KMS-11 (cell line): ENCODE results near the gene RPRD1B.

ENCODE experiments used
- H2AFZ ChIP-seq: fragments of 200-600 bp; sonication (generic); 2 replicates; pipeline ENCODE4 v1.6.1; 2016; ENCODE audit warnings: antibody characterized with exemption, mixed run types, low read depth
- H3K27ac ChIP-seq: fragments of 200-600 bp; sonication (generic); 2 replicates; pipeline ENCODE4 v1.6.1; 2016; ENCODE audit warnings: mild to moderate bottlenecking, mixed run types
- H3K27me3 ChIP-seq: fragments of 200-600 bp; sonication (generic); 2 replicates; pipeline ENCODE4 v1.6.1; 2017; ENCODE audit warnings: mild to moderate bottlenecking, low read depth, mixed run types, moderate library complexity; ENCODE audit not compliant: insufficient read depth
- H3K36me3 ChIP-seq: fragments of 200-600 bp; sonication (generic); 2 replicates; pipeline ENCODE4 v1.6.1; 2017; ENCODE audit warnings: mild to moderate bottlenecking, mixed run types; ENCODE audit not compliant: insufficient read depth
- H3K4me1 ChIP-seq: fragments of 200-600 bp; sonication (generic); 2 replicates; pipeline ENCODE4 v1.6.1; 2016; ENCODE audit warnings: mild to moderate bottlenecking, low read depth, mixed run types; ENCODE audit not compliant: poor library complexity, severe bottlenecking
- H3K4me2 ChIP-seq: fragments of 200-600 bp; sonication (generic); 2 replicates; pipeline ENCODE4 v1.7.0; 2016; ENCODE audit warnings: mild to moderate bottlenecking, mixed run types
- H3K4me3 ChIP-seq: fragments of 200-600 bp; sonication (generic); IDR thresholded peaks from 2 replicates; pipeline ENCODE4 v1.6.1; 2017; ENCODE audit warnings: low read depth, low read length, mixed read lengths; ENCODE audit not compliant: insufficient read depth
- H3K79me2 ChIP-seq: fragments of 200-600 bp; sonication (generic); 2 replicates; pipeline ENCODE4 v1.6.1; 2016; ENCODE audit warnings: low read depth, mixed run types; ENCODE audit not compliant: insufficient read depth
- H3K9ac ChIP-seq: fragments of 200-600 bp; sonication (generic); 2 replicates; pipeline ENCODE4 v1.6.1; 2016; ENCODE audit warnings: mild to moderate bottlenecking, mixed run types
- H4K20me1 ChIP-seq: fragments of 200-600 bp; sonication (generic); 2 replicates; pipeline ENCODE4 v1.6.1; 2016; ENCODE audit warnings: mild to moderate bottlenecking, mixed run types; ENCODE audit not compliant: insufficient read depth
- CTCF ChIP-seq: fragments of 200-600 bp; sonication (generic); conservative IDR thresholded peaks from 2 replicates; pipeline ENCODE4 v1.6.1; 2017; ENCODE audit warnings: low read depth, mild to moderate bottlenecking, antibody characterized with exemption, low read length, moderate library complexity, mixed read lengths

Gene RPRD1B

DNA sequence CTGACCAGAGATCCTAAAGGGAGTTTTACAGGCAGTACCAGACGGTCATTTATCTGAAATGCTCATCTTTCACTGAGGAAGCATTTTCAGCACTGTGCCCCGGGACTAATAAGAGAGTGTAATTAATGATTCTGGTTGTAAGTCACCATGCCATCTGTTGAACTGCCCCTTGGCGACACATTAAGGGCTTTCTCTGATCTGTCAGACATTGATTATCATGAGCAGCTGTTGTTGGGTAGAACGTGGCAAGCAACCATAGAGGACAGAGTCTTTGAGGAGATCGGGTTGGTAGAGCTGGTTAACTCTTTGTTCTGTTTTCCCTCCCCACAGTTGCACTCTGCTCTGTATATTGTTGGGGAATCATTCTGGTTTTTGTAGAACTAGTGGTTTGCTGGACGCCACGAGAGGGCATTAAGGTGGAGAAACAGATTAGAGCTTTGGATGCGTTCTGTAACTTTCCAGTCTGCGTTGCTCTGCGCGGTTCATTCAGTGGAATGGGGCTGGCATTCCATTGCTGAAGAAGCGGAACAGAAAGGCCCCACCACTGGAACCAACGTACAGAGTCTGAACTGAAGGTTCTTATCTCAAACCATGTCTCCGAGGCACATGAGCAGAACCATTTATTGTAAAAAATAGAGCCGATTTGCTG lies 34.3 kb downstream of the RPRD1B start:
- Histone ChIP-seq H3K9ac (no peak overlapping the region), H4K20me1 (no peaks in the 10 kb centered on the region), H3K79me2 (no peaks in the 10 kb centered on the region), H3K27me3 (no peaks in the 10 kb centered on the region), H3K36me3 (peaks cover 24% of the 10 kb centered on the region; the same call in 1 of the 2 replicates), H3K4me1 (no peaks in the 10 kb centered on the region), H3K4me2 (no peak overlapping the region), H2AFZ (no peak overlapping the region), H3K27ac (no peak overlapping the region), H3K4me3 (no peak overlapping the region)
- TF ChIP-seq CTCF, result no peak

DNA sequence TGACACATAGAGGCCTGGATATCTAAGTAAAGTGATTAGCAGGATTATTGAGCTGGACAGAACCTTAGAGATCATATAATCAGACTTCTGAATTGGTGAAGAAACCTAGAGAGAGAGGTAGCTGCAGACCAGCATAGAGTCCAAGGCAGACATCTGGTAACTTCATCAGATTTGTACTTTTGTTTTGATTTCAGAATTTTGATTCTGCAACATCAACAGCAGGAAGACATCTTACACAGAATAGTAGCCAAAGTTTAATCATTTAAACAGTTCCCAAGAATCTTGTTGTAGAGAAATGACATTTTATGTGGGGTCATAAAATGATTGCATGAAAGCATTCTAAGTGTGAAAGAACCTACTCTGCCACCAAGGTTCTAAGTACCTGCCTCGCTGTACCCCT lies 39.4 kb downstream of the RPRD1B start:
- no peak overlapping the region for H3K27ac ChIP-seq
- no peaks in the 10 kb centered on the region; the same call in 1 of the 2 replicates for H3K79me2 ChIP-seq
- no peak overlapping the region for H3K4me3 ChIP-seq
- no peak overlapping the region for H2AFZ ChIP-seq
- H3K4me1 ChIP-seq, result no peaks in the 10 kb centered on the region
- peaks cover 17% of the 10 kb centered on the region; the same call in 1 of the 2 replicates for H3K36me3 ChIP-seq
- H3K9ac ChIP-seq, result no peak overlapping the region
- no peak overlapping the region for H3K4me2 ChIP-seq
- no peaks in the 10 kb centered on the region for H3K27me3 ChIP-seq
- H4K20me1 ChIP-seq, result no peaks in the 10 kb centered on the region
- no peak for TF ChIP-seq CTCF

DNA sequence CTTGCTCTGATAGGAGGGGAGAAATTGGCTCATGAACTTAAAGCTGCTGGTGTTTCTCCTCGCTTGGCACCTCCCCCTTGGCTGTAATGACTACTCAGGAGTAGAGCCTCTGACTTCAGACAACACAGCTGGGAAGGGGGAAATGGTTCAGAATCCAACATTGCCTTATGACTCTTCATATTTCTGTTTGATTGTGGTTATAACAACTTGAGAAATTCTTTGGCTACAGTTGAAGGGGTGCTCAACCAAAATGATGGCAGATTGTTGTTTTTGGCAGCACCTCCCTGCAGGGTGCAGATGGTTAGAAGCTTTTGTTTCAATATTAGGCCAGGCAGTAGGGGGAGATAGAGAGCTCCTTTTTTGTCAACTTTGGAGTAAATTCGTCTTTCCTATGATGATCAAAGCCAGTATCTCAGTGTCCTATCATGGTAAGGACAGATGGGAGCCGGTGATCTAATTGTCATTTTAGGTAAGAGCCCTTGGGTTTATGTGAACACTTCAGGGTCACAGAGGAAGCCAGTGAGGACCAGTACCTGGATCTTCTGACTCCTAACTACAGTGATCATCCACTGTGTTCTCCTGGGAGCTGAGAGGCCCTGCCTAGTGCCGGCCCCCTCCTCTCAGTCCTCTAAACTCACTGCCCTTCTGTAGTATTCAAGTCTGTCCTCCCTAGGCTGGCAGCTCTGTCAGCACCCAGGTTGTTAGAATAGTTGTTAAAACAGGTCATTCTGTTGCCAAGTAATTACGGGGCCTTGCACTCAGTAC lies 39.9 kb downstream of the RPRD1B start:
- Histone ChIP-seq H3K79me2 (no peaks in the 10 kb centered on the region; the same call in 1 of the 2 replicates), H3K4me3 (no peak overlapping the region), H2AFZ (no peak overlapping the region), H3K27ac (no peak overlapping the region), H3K4me1 (no peaks in the 10 kb centered on the region), H4K20me1 (no peaks in the 10 kb centered on the region), H3K27me3 (no peaks in the 10 kb centered on the region), H3K36me3 (peaks cover 17% of the 10 kb centered on the region; the same call in 1 of the 2 replicates), H3K4me2 (no peak overlapping the region), H3K9ac (no peak overlapping the region)
- TF ChIP-seq CTCF, result peak; percentile 91

GRCh38 chr20:38075161-38075998 lies 41.8 kb downstream of the RPRD1B start:
- H3K4me3 ChIP-seq, result no peak overlapping the region
- no peaks in the 10 kb centered on the region for H3K27me3 ChIP-seq

More at GRCh38 chr20:38075161-38075998, 41.8 kb downstream of the RPRD1B start:
- peaks cover 7% of the 10 kb centered on the region; the same call in 1 of the 2 replicates for H3K79me2 ChIP-seq
- no peak overlapping the region for H3K27ac ChIP-seq
- H2AFZ ChIP-seq, result no peak overlapping the region
- no peak overlapping the region for H3K9ac ChIP-seq
- no peaks in the 10 kb centered on the region for H3K4me1 ChIP-seq
- no peak overlapping the region for H3K4me2 ChIP-seq
- H4K20me1 ChIP-seq, result no peaks in the 10 kb centered on the region
- peaks cover 4% of the 10 kb centered on the region; the same call in 1 of the 2 replicates for H3K36me3 ChIP-seq
- TF ChIP-seq CTCF, result no peak
